ENCODE measurements around the gene PRKN. TPM values are rescaled to one million over a fixed set of nuclear protein-coding genes. Genes with fewer than 3 reads are reported as not detected.

PRKN gene
- total RNA-seq, 1 donor from 2014 or later: 2.8 TPM

DNA sequence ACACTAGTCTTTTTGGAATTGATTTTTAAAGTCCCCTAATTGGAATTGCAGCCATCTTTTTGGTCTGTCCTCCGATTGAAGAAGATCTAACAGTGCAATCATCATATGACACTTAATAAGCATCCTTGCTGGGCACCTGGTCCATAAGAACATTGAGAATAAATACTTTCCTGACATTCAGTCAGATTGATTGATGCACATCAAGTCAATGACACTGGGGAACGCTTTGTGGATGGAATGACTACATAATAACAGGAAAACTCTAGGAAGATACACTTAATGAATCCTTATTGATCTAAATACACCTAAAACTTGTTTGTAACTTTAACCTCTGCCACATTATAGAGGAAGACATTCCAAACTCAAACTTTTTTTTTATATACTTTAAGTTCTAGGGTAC is 255.7 kb downstream of the PRKN start:
- H3K27ac Mint-ChIP-seq: no peak overlapping the region
- no peaks in the 10 kb centered on the region for H3F3A ChIP-seq (ENCODE audit: low read depth)
- H3K36me3 ChIP-seq: no peaks in the 10 kb centered on the region
- no peaks in the 10 kb centered on the region for H3K9me3 ChIP-seq (ENCODE audit: low read depth)
- TF ChIP-seq EZH2 (IDR thresholded peaks at IDR 0.05): no peak
- no peak for TF ChIP-seq EZH2phosphoT487 (IDR thresholded peaks at IDR 0.05)
- TF ChIP-seq, protein P1, sequence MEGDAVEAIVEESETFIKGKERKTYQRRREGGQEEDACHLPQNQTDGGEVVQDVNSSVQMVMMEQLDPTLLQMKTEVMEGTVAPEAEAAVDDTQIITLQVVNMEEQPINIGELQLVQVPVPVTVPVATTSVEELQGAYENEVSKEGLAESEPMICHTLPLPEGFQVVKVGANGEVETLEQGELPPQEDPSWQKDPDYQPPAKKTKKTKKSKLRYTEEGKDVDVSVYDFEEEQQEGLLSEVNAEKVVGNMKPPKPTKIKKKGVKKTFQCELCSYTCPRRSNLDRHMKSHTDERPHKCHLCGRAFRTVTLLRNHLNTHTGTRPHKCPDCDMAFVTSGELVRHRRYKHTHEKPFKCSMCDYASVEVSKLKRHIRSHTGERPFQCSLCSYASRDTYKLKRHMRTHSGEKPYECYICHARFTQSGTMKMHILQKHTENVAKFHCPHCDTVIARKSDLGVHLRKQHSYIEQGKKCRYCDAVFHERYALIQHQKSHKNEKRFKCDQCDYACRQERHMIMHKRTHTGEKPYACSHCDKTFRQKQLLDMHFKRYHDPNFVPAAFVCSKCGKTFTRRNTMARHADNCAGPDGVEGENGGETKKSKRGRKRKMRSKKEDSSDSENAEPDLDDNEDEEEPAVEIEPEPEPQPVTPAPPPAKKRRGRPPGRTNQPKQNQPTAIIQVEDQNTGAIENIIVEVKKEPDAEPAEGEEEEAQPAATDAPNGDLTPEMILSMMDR (IDR thresholded peaks at IDR 0.05): no peak
- H3K4me3 ChIP-seq: no peak overlapping the region
- H3K27ac ChIP-seq: no peak overlapping the region
- H3K9me3 Mint-ChIP-seq: peaks cover 3% of the 10 kb centered on the region
- H3K79me2 ChIP-seq (ENCODE audit: low read depth): no peaks in the 10 kb centered on the region
- H2AFZ ChIP-seq (replicated peaks): no peak overlapping the region
- H3K9ac ChIP-seq: no peak overlapping the region
- no peak for DNase-seq (ENCODE audit: low spot score)
- H3K27me3 ChIP-seq: no peaks in the 10 kb centered on the region
- no peak overlapping the region for H3K4me2 ChIP-seq
- H3K36me3 Mint-ChIP-seq: no peaks in the 10 kb centered on the region
- no peaks in the 10 kb centered on the region for H4K20me1 ChIP-seq (ENCODE audit: low read depth)
- H3K4me3 Mint-ChIP-seq: no peak overlapping the region
- H3K4me1 Mint-ChIP-seq: no peaks in the 10 kb centered on the region
- H3K27me3 Mint-ChIP-seq (ENCODE audit: insufficient read depth, low read depth): no peaks in the 10 kb centered on the region
- no peaks in the 10 kb centered on the region for H3K4me1 ChIP-seq

DNA sequence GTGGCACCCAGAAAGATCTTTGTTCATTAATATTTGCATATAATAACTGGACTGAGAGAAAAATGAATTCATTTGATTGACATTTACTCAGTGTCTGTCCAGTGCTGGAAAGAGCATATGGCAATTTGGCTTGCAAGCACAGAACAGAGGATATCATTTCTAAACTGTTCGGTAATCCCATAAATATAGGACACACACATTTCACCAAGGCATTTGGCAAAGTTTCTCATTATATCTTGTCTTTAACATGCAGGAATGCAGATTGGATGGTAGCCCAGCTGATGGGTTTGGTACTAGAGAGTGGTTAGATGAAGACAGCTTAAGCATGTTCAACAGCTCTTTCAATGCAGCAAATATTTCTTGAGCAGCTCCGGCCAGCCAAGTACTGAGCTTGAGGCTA is 259.2 kb downstream of the PRKN start:
- no peak overlapping the region for H3K27ac Mint-ChIP-seq
- no peak overlapping the region for H3K27ac ChIP-seq
- H3K4me3 Mint-ChIP-seq: no peak overlapping the region
- no peak overlapping the region for H3K4me3 ChIP-seq
- no peak for DNase-seq (ENCODE audit: low spot score)
- H3K9me3 Mint-ChIP-seq: peaks cover 3% of the 10 kb centered on the region
- no peaks in the 10 kb centered on the region for H3K79me2 ChIP-seq (ENCODE audit: low read depth)
- no peaks in the 10 kb centered on the region for H4K20me1 ChIP-seq (ENCODE audit: low read depth)
- no peak overlapping the region for H3K9ac ChIP-seq
- no peaks in the 10 kb centered on the region for H3K36me3 ChIP-seq
- no peak overlapping the region for H2AFZ ChIP-seq (replicated peaks)
- no peaks in the 10 kb centered on the region for H3K27me3 Mint-ChIP-seq (ENCODE audit: insufficient read depth, low read depth)
- peaks cover 4% of the 10 kb centered on the region for H3K4me1 Mint-ChIP-seq
- H3K9me3 ChIP-seq (ENCODE audit: low read depth): no peaks in the 10 kb centered on the region
- no peaks in the 10 kb centered on the region for H3K27me3 ChIP-seq
- no peaks in the 10 kb centered on the region for H3K36me3 Mint-ChIP-seq
- TF ChIP-seq EZH2 (IDR thresholded peaks at IDR 0.05) (no peak), EZH2phosphoT487 (IDR thresholded peaks at IDR 0.05) (no peak)
- TF ChIP-seq, protein P1 (IDR thresholded peaks at IDR 0.05): no peak
- no peaks in the 10 kb centered on the region for H3K4me1 ChIP-seq
- H3K4me2 ChIP-seq: no peak overlapping the region
- no peaks in the 10 kb centered on the region for H3F3A ChIP-seq (ENCODE audit: low read depth)

DNA sequence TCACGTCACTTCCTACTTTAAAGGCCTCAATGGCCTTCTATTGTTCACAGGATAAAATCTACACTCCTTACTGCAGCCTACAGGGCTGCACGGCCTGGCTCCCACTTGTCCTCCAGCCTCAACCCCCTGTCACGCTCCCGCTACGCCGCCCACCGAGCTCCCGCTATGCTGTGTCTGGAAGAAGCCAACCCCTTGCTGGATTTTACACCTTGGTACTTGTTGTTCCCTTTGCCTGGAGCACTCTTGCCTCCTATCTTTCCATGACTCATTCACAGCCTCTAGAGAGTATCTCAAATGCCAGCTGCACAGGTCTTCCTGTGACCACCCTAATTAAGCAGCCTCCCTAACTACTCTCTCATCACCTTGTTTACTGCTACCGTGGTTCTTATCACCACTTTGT is 259.9 kb downstream of the PRKN start:
- Histone ChIP-seq H3K4me1 (no peaks in the 10 kb centered on the region), H3K4me3 (no peak overlapping the region), H3K27me3 (no peaks in the 10 kb centered on the region), H3K9ac (no peak overlapping the region), H3K27ac (no peak overlapping the region), H3K4me2 (no peak overlapping the region), H4K20me1 (ENCODE audit: low read depth) (no peaks in the 10 kb centered on the region), H3K79me2 (ENCODE audit: low read depth) (no peaks in the 10 kb centered on the region), H3K36me3 (no peaks in the 10 kb centered on the region), H3K9me3 (ENCODE audit: low read depth) (no peaks in the 10 kb centered on the region), H3F3A (ENCODE audit: low read depth) (no peaks in the 10 kb centered on the region), H2AFZ (replicated peaks) (no peak overlapping the region)
- peaks cover 8% of the 10 kb centered on the region for H3K4me1 Mint-ChIP-seq
- no peak for TF ChIP-seq EZH2 (IDR thresholded peaks at IDR 0.05)
- no peak for TF ChIP-seq EZH2phosphoT487 (IDR thresholded peaks at IDR 0.05)
- TF ChIP-seq, protein P1 (IDR thresholded peaks at IDR 0.05): no peak
- peaks cover 3% of the 10 kb centered on the region for H3K9me3 Mint-ChIP-seq
- DNase-seq (ENCODE audit: low spot score): no peak
- no peak overlapping the region for H3K27ac Mint-ChIP-seq
- no peak overlapping the region for H3K4me3 Mint-ChIP-seq
- H3K27me3 Mint-ChIP-seq (ENCODE audit: insufficient read depth, low read depth): no peaks in the 10 kb centered on the region
- no peaks in the 10 kb centered on the region for H3K36me3 Mint-ChIP-seq

All from neural progenitor cell (in vitro differentiated cells).